OCI-LY7 (cell line): Measurements from ENCODE around the gene PBLD. TPM values are rescaled to one million over a fixed set of nuclear protein-coding genes. Genes with fewer than 3 reads are reported as not detected.
A peak's percentile ranks its signal among the peaks of the same experiment; 100 is the strongest.

Experiments used
- BruUV-seq: library from RNA; stranded (reverse); fragments of 400-500 nt; replicated peaks from 2 replicates; lab custom pipeline; 2021; lab: Mats Ljungman, UMichigan
- CTCF ChIA-PET: fragments of 300-600 bp; sonication (Branson Sonifier 250); formaldehyde crosslinking; loops from one replicate; lab custom pipeline; 2022; ENCODE audit warnings: antibody characterized with exemption; ENCODE audit not compliant: unreplicated experiment; lab: Charles Lee
- POLR2A ChIA-PET: fragments of 300-600 bp; sonication (Branson Sonifier 250); formaldehyde crosslinking; loops from one replicate; lab custom pipeline; 2022; ENCODE audit warnings: antibody characterized with exemption; lab: Charles Lee
- DNase-seq: peaks from one replicate; pipeline ENCODE4 v3.0.0-alpha.2; 2015; ENCODE audit warnings: low spot score
- H2AFZ ChIP-seq: fragments of 200-600 bp; sonication (generic), shearing (Covaris generic); 2 replicates; pipeline ENCODE4 v1.6.1; 2014; ENCODE audit warnings: mild to moderate bottlenecking, antibody characterized with exemption, low read length, moderate library complexity
- H3K27ac ChIP-seq: fragments of 200-600 bp; sonication (generic); 2 replicates; pipeline ENCODE4 v1.5.1; 2014; ENCODE audit warnings: mixed run types, low read depth, mild to moderate bottlenecking, moderate library complexity, low read length, inconsistent platforms; ENCODE audit not compliant: poor library complexity, severe bottlenecking
- H3K36me3 ChIP-seq: fragments of 200-600 bp; sonication (generic); 2 replicates; pipeline ENCODE4 v1.6.1; 2014; ENCODE audit warnings: mild to moderate bottlenecking, antibody characterized with exemption, low read length, moderate library complexity, mixed read lengths; ENCODE audit not compliant: insufficient read depth
- H3K4me1 ChIP-seq: fragments of 200-600 bp; sonication (generic); 2 replicates; pipeline ENCODE4 v1.5.1; 2014; ENCODE audit warnings: mild to moderate bottlenecking, low read length; ENCODE audit not compliant: insufficient read depth, poor library complexity, severe bottlenecking
- H3K4me2 ChIP-seq: fragments of 200-600 bp; sonication (generic); 2 replicates; pipeline ENCODE4 v1.6.1; 2014; ENCODE audit warnings: mild to moderate bottlenecking, low read length
- H3K4me3 ChIP-seq: fragments of 200-600 bp; sonication (generic); 2 replicates; pipeline ENCODE4 v1.5.1; 2014; ENCODE audit warnings: mild to moderate bottlenecking, low read depth, low read length; ENCODE audit not compliant: poor library complexity, severe bottlenecking
- H3K79me2 ChIP-seq: fragments of 200-600 bp; sonication (generic); 2 replicates; pipeline ENCODE4 v1.6.1; 2016; ENCODE audit warnings: low read depth, mild to moderate bottlenecking, low read length, moderate library complexity, mixed read lengths; ENCODE audit not compliant: insufficient read depth
- H3K9me2 ChIP-seq: fragments of 200-600 bp; sonication (generic); 2 replicates; pipeline ENCODE4 v1.6.1; 2016; ENCODE audit warnings: mild to moderate bottlenecking, low read length, mixed read lengths; ENCODE audit not compliant: insufficient read depth
- H3K9me3 ChIP-seq: fragments of 200-600 bp; sonication (generic); 2 replicates; pipeline ENCODE4 v1.6.1; 2014; ENCODE audit warnings: mild to moderate bottlenecking, mixed run types, low read length, mixed read lengths
- H4K20me1 ChIP-seq: fragments of 200-600 bp; sonication (generic); 2 replicates; pipeline ENCODE4 v1.6.1; 2014; ENCODE audit warnings: mild to moderate bottlenecking, antibody characterized with exemption, low read length, moderate library complexity, mixed read lengths; ENCODE audit not compliant: insufficient read depth
- EZH2phosphoT487 ChIP-seq: fragments of 200-600 bp; sonication (generic); IDR thresholded peaks from 2 replicates; pipeline ENCODE4 v1.6.1; 2018; ENCODE audit warnings: low read depth, borderline replicate concordance, mild to moderate bottlenecking, mixed run types, antibody characterized with exemption, low read length, moderate library complexity, mixed read lengths
- intact Hi-C: fragments of 100-400 bp; cut with micrococcal nuclease; formaldehyde crosslinking; loops from one replicate; pipeline ENCODE4 v1.10.0; 2022; ENCODE audit not compliant: unreplicated experiment
- total RNA-seq, 2 experiments: library from RNA; depleted of rRNA in 1 of 2; stranded (reverse); fragments of >200 nt in 1 of 2; shearing (Covaris generic) in 1 of 2; gene quantifications; 2 replicates each; pipeline ENCODE4 v1.2.3, GENCODE V29; 2014 to 2022
- TF ChIP-seq, protein P1 (sequence below): fragments of 200-600 bp; sonication (generic); conservative IDR thresholded peaks from 2 replicates; pipeline ENCODE4 v1.5.1; 2014; ENCODE audit warnings: mild to moderate bottlenecking, antibody characterized with exemption, low read length, moderate library complexity, mixed read lengths

Gene PBLD
- total RNA-seq, 2 experiments from 2014 or later = 3.1 to 5.9 TPM

- H3K9me2 ChIP-seq = no peaks in the 10 kb centered on the region
- TF ChIP-seq EZH2phosphoT487 = no peak
- TF ChIP-seq, protein P1, sequence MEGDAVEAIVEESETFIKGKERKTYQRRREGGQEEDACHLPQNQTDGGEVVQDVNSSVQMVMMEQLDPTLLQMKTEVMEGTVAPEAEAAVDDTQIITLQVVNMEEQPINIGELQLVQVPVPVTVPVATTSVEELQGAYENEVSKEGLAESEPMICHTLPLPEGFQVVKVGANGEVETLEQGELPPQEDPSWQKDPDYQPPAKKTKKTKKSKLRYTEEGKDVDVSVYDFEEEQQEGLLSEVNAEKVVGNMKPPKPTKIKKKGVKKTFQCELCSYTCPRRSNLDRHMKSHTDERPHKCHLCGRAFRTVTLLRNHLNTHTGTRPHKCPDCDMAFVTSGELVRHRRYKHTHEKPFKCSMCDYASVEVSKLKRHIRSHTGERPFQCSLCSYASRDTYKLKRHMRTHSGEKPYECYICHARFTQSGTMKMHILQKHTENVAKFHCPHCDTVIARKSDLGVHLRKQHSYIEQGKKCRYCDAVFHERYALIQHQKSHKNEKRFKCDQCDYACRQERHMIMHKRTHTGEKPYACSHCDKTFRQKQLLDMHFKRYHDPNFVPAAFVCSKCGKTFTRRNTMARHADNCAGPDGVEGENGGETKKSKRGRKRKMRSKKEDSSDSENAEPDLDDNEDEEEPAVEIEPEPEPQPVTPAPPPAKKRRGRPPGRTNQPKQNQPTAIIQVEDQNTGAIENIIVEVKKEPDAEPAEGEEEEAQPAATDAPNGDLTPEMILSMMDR = peak; percentile 93
- H3K9me3 ChIP-seq = no peaks in the 10 kb centered on the region
- POLR2A ChIA-PET = interaction anchor here (0.7 to 5.1 kb wide), 27 partner anchors 9 to 592 kb away, joined by 3 to 75 read pairs (median 4); partner anchors contain the start of genes HERC4, HNRNPH3 and PBLD
- no peaks in the 10 kb centered on the region for H3K36me3 ChIP-seq
- CTCF ChIA-PET = interaction anchor here (0.6 to 3.9 kb wide), 7 partner anchors 78 to 513 kb away, joined by 3 to 27 read pairs (median 3); no protein-coding TSS in a partner anchor
- intact Hi-C loops = loop anchor here (1.0 to 10.0 kb wide), 8 partner anchors 70 to 513 kb away; partner anchors contain the start of genes ATOH7, HERC4 and SIRT1
- peak overlapping the region; percentile 88 for H3K4me2 ChIP-seq
- H3K4me3 ChIP-seq = peak overlapping the region; percentile 50
- peaks cover 49% of the 10 kb centered on the region for H3K4me1 ChIP-seq
- H2AFZ ChIP-seq = peak overlapping the region; percentile 94
- H3K27ac ChIP-seq = peak overlapping the region; percentile 99
- H4K20me1 ChIP-seq = no peaks in the 10 kb centered on the region
- no TSS peak for BruUV-seq
- DNase-seq = peak; percentile 87
- no peaks in the 10 kb centered on the region for H3K79me2 ChIP-seq
Measured at GRCh38 chr10:68301790-68302502, 30.8 kb downstream of the PBLD start.

DNA sequence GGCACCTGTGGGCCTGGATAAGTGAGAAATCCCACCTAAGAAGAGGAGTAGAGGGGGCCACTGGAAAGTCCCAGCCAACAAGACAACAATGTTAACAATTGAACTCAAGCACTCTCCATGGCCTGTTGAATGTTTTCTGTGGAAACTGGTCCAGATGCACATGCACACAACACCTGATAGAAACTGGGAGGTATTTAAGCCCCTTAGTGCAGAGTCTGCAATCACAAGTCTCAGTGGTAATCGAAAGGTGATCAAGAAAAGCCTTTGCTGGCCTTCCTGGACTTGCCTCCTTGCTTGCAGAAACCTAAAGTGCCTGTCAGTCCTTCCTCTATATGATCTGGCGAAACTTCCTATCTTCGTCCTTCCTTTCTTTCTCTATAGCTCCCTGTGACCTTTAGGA lies 31.4 kb downstream of the PBLD start:
- Histone ChIP-seq H3K9me2 (no peaks in the 10 kb centered on the region), H3K79me2 (no peaks in the 10 kb centered on the region), H3K4me2 (peak overlapping the region; percentile 88), H3K9me3 (no peaks in the 10 kb centered on the region), H2AFZ (peak overlapping the region; percentile 94), H4K20me1 (no peaks in the 10 kb centered on the region), H3K36me3 (no peaks in the 10 kb centered on the region), H3K4me3 (peak overlapping the region; percentile 50), H3K4me1 (peaks cover 55% of the 10 kb centered on the region), H3K27ac (peak overlapping the region; percentile 99)
- TSS peak; percentile 73 for BruUV-seq
- POLR2A ChIA-PET = interaction anchor here (0.7 to 5.1 kb wide), 28 partner anchors 9 to 537 kb away, joined by 3 to 75 read pairs (median 4); partner anchors contain the start of genes HERC4, HNRNPH3 and PBLD
- intact Hi-C loops = loop anchor here (2.0 to 10.0 kb wide), 4 partner anchors 69 to 512 kb away; partner anchors contain the start of genes ATOH7, HERC4 and SIRT1
- TF ChIP-seq, protein P1 = no peak
- TF ChIP-seq EZH2phosphoT487 = no peak
- peak; percentile 62 for DNase-seq
- CTCF ChIA-PET = interaction anchor here (0.5 to 3.9 kb wide), 8 partner anchors 77 to 526 kb away, joined by 3 to 27 read pairs (median 4); partner anchors contain the start of gene STOX1
